SHP77 (cell line): ENCODE measurements around the gene WDR35.

Experiments used
- DNase-seq, 2 experiments: peaks; one replicate each; lab custom pipeline; 2025; lab: John Stamatoyannopoulos, UW

The WDR35 gene

GRCh38 chr2:19870792-19871191 is 119.1 kb downstream of the WDR35 start:
- DNase-seq, result no peak

- DNase-seq, result no peak
These were observed 121.0 kb downstream of the WDR35 start for GRCh38 chr2:19868701-19869580.

GRCh38 chr2:19868224-19868623 is 121.7 kb downstream of the WDR35 start:
- no peak for DNase-seq

- no peak for DNase-seq
These were observed 123.1 kb downstream of the WDR35 start for GRCh38 chr2:19866771-19867170.

GRCh38 chr2:19865151-19865550 is 124.8 kb downstream of the WDR35 start:
- DNase-seq, result no peak

- no peak for DNase-seq
These were observed 125.5 kb downstream of the WDR35 start for GRCh38 chr2:19864381-19864780.

- peak; percentile 62 to 68 for DNase-seq
These were observed 126.4 kb downstream of the WDR35 start for GRCh38 chr2:19863303-19864041.

GRCh38 chr2:19861813-19862212 is 128.1 kb downstream of the WDR35 start:
- no peak for DNase-seq
